ENCODE measurements around the gene ASB5.

The ASB5 gene

GRCh38 chr4:176277162-176277904, 8.3 kb upstream of the ASB5 start:
- no peak for DNase-seq (ENCODE audit: low read depth)

- DNase-seq (ENCODE audit: low read depth): no peak
These were observed 7.7 kb upstream of the ASB5 start for GRCh38 chr4:176276710-176277109.

GRCh38 chr4:176274441-176274840, 5.4 kb upstream of the ASB5 start:
- no peak for DNase-seq (ENCODE audit: low read depth)

DNA sequence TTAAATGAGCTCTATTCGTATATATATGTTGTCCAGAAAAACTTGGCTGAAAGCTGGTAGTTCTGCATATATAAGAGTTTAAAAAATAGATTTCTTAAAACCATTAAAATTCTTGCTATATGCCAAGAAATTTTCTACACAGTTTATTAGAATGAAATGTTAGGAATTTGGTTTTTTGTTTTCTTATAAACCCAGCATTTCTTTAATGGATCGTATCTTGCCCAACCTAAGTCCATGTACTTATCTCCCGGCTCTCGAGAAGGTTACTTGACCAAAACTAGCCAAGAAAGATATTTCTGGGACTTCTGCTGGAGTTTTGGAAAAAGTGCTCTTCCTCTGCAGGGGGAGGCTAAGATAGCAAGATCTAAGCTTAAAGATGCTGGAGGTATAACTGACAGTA, 4.7 kb upstream of the ASB5 start:
- no peak for DNase-seq (ENCODE audit: low read depth)

GRCh38 chr4:176272799-176273198, 3.8 kb upstream of the ASB5 start:
- DNase-seq (ENCODE audit: low read depth): no peak

GRCh38 chr4:176271749-176272148, 2.7 kb upstream of the ASB5 start:
- no peak for DNase-seq (ENCODE audit: low read depth)

DNA sequence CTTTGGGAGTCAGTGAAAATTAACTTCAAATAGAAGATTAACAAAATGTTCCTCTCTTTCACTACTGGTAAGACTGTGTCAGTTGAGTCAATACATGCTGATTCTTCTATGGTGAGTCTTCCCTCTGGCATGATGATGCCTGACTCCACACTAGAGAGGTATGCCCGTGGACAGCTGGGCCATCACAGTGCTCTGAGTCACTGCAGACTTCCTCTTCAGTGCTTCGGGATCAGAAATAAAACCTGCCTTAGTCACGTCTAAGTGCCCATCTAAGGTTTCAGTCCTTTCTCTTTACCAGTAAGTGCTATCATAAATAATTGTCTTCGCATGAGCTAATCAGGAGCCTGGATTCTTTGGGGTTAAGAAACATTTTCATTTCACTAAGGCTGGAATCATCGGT, 1.6 kb upstream of the ASB5 start:
- no peak for DNase-seq (ENCODE audit: low read depth)

GRCh38 chr4:176266026-176266425, 3.0 kb downstream of the ASB5 start:
- no peak for DNase-seq (ENCODE audit: low read depth)

DNA sequence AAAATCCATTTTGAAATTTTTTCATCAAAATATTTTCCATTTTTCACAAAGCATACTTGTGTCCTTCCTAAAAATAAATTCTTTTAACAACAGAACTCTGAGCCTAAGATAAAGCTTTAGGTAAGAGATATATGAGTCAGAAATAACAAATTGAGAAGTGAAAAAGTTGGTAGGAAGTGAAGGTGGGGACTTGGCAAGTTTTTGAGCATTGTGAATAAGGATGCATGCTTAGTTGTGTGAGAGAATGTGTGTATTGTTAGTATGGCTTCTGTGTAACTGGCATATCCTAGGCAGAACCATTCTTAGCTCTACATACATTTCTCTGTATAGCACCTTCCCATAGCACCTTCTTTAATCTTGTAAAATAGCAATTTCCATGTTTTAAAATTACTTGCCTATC, 6.8 kb downstream of the ASB5 start:
- no peak for DNase-seq (ENCODE audit: low read depth)

- no peak for DNase-seq (ENCODE audit: low read depth)
These were observed 7.5 kb downstream of the ASB5 start for GRCh38 chr4:176261481-176261880.

GRCh38 chr4:176261018-176261417, 8.0 kb downstream of the ASB5 start:
- DNase-seq (ENCODE audit: low read depth): no peak

GRCh38 chr4:176259330-176260090, 9.5 kb downstream of the ASB5 start:
- no peak for DNase-seq (ENCODE audit: low read depth)

DNA sequence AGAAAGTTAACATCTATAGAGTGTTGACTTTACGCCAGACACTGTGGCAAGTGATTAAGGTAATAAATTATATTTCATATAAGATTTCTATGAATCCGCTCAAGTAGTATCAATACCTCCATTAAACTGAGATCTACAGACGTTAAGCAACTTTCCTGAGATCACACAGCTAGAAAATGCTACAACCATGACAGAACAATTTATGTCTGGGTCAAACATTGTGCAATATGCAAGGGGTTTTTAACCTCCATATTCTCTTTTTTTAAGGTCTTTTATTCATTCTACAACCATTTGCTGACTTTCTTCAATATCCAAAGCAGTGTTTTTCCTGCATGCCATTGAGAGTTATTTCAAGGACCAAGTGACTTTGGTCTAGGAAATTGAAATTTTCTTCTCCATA, 10.9 kb downstream of the ASB5 start:
- DNase-seq (ENCODE audit: low read depth): no peak

GRCh38 chr4:176256921-176257320, 12.1 kb downstream of the ASB5 start:
- no peak for DNase-seq (ENCODE audit: low read depth)

- no peak for DNase-seq (ENCODE audit: low read depth)
These were observed 26.2 kb downstream of the ASB5 start for GRCh38 chr4:176242764-176243347.

DNA sequence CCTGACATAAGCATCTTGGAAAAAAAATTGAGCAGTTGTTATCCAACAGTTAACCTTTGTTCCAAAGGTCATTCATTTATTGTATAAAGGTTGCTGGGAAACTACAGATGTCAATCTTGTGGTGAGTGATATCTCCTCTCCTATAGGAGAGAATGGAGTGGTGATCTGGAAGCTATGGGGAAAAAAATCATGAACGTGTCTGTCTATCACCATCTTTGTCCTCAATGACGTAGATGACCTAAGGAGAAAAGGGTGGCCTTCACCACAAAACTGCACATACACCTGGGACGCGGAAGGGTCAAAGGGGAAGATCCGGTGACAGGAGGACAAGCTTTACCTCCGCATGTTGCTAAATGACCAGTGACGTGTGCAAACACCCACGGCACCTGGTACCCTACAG, 27.3 kb downstream of the ASB5 start:
- DNase-seq (ENCODE audit: low read depth): no peak

- DNase-seq (ENCODE audit: low read depth): no peak
These were observed 30.2 kb downstream of the ASB5 start for GRCh38 chr4:176238826-176239225.

- DNase-seq (ENCODE audit: low read depth): no peak
These were observed 30.8 kb downstream of the ASB5 start for GRCh38 chr4:176238157-176238610.

GRCh38 chr4:176236946-176237345, 32.1 kb downstream of the ASB5 start:
- no peak for DNase-seq (ENCODE audit: low read depth)

- no peak for DNase-seq (ENCODE audit: low read depth)
These were observed 38.2 kb downstream of the ASB5 start for GRCh38 chr4:176230836-176231235.

GRCh38 chr4:176229645-176230044, 39.4 kb downstream of the ASB5 start:
- DNase-seq (ENCODE audit: low read depth): no peak

GRCh38 chr4:176226736-176227135, 42.3 kb downstream of the ASB5 start:
- DNase-seq (ENCODE audit: low read depth): no peak

DNA sequence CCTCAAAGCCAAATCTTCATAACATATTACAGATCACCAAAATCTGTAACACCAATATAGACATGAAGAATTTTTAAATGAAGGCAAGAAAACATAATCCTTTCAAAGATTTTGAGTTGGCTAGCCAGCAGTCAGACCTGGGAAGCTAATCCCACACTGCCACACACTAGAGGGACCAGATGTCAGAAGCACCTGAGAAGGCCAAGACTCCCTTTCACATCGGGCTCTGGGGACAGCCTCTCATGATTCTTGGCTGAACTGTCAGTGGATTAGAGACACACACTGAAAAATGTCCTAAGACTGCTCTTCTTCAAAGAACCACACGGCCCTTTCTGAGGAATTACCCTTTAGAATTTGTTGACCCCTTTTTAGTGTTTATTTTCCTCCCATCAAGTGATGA, 45.5 kb downstream of the ASB5 start:
- no peak for DNase-seq (ENCODE audit: low read depth)
